IPS DF 6.9 (cell line): ENCODE data around the gene PGAM2.

Experiments
- DNase-seq: peaks from one replicate; pipeline ENCODE4 v3.0.0-alpha.2; 2013; ENCODE audit warnings: low read depth, low spot score
- H3K27ac ChIP-seq: one replicate; pipeline ENCODE4 v1.5.1; 2013; ENCODE audit warnings: low read length, control low read depth
- H3K27me3 ChIP-seq: 2 replicates; pipeline ENCODE4 v1.6.1; 2013; ENCODE audit warnings: mild to moderate bottlenecking, low read length; ENCODE audit not compliant: control insufficient read depth, insufficient read depth
- H3K36me3 ChIP-seq: 2 replicates; pipeline ENCODE4 v1.6.1; 2013; ENCODE audit warnings: low read length; ENCODE audit not compliant: control insufficient read depth, insufficient read depth
- H3K4me1 ChIP-seq: 2 replicates; pipeline ENCODE4 v1.6.1; 2013; ENCODE audit warnings: low read length; ENCODE audit not compliant: control insufficient read depth, insufficient read depth
- H3K4me3 ChIP-seq: 2 replicates; pipeline ENCODE4 v1.5.1; 2013; ENCODE audit warnings: mild to moderate bottlenecking, low read length
- H3K9me3 ChIP-seq: 2 replicates; pipeline ENCODE4 v1.6.1; 2013; ENCODE audit warnings: low read length, inconsistent platforms; ENCODE audit not compliant: control insufficient read depth, insufficient read depth
- WGBS: extraction: QIAGEN DNeasy Blood & Tissue Kit; methylation state at CpG from one replicate; pipeline ENCODE4 v1.1.7; 2013; ENCODE audit warnings: mixed read lengths, missing lambda C conversion rate; ENCODE audit not compliant: insufficient read length, insufficient coverage; 5-methylcytosine and 5-hydroxymethylcytosine counted together

PGAM2 gene

DNA sequence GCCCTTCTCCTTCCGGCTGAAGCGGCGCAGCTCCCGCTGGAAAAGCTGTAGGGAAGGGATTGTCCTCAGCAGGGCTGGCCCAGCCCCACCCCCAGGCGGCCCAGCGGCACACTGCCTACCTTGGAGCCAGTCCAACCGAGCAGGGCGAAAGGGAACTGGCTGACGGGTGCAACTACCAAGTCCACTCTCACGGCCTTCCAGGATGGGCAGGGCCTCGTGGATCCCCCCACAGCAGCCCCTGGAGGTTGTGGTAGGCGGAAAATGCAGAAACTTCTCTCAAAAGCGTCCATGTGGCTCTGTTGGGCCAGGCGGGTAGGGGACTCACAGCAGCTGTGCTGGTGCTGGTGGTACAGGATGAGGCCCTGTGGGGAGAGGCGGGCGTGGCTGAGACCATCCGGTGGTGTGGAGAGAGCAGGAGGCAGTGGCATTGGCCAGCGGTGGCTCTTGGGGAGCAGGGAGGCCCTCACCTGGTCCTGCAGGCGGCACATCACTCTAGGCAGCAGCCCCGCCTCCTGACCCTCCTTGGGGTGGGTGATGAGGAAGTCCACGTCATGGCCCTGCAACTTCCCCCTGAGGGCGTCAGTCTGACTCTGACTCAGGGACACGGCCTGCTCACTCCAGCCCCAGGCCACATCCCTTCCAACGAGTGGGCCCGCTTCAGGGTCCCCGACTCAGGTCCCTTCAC lies 8.4 kb upstream of the PGAM2 start:
- DNase-seq = no peak
- no CpG with 5 or more reads among the region's 26 CpGs for WGBS
- Histone ChIP-seq H3K36me3 (peaks cover 19% of the 10 kb centered on the region), H3K4me1 (no peaks in the 10 kb centered on the region; the same call in 1 of the 2 replicates), H3K4me3 (no peak overlapping the region), H3K27me3 (no peaks in the 10 kb centered on the region), H3K9me3 (no peaks in the 10 kb centered on the region), H3K27ac (no peak overlapping the region)

DNA sequence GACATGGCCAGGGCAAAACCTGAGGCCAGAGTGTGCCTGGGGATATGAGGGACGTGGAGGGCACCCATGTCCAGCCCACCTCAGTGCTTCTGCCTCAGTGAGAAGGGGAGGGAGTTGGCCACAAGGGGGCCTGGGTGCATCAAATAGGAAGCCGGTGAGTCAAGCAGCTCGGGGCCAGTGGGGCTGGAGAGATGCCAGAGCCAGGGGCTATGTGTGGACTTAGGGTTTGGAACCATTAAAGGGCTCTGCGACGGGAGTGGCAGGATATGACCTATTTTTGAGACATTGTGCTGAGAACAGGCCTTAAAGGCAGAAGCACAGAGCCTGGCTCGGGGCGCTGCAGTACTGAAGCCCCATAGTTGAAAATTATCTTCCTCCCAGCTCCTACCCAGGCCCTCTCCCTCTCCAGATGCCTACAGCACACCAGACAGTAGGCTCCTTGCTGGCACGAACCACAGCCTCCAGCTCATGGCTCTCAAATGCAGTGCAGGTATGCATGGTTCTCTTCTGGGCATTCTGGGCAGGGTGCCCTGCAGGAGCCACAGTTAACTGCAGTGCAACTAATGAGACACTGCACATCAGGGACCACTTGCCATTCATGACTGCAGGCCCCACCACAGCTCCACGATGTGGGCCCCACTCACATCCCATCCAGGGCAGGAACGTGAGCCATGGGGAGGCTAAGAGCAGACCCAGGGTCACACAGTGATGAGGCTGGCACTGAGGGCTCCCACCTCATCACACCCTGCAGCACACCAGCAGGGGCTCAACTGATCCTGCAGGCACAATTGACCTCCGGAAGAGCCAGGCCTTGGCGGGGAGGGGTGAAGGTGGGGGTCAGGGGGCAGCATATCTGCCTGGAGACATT lies 7.2 kb upstream of the PGAM2 start:
- DNase-seq = no peak
- H3K27me3 ChIP-seq = no peaks in the 10 kb centered on the region

DNA sequence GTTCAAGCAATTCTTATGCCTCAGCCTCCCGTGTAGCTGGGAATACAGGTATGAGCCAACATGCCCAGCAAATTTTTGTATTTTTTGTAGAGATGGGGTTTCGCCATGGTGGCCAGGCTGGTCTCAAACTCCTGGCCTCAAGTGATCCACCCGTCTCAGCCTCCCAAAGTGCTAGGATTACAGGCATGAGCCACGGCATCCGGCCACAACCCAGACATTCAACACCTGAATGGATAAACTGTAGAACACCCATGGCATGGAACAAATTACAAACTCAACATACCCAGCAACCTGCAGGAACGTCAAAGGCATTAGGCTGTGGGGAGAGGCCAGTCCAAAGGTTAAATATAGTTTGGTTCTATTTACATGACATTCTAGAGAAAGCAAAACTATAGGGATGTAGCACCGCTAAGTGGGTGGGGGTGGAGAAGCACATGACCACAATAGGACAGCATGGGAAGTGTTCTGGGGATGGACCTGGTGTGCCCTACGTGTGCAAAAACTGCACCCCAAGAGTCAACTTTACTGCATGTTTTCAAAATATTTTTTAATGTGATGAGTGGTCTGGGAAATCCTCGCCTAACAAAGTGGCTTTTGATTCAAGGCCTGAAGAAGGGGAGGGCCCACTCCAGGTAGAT lies 6.5 kb upstream of the PGAM2 start:
- no peak for DNase-seq
- no peaks in the 10 kb centered on the region for H3K27me3 ChIP-seq
- no peaks in the 10 kb centered on the region; the same call in 1 of the 2 replicates for H3K4me1 ChIP-seq
- no peak overlapping the region for H3K4me3 ChIP-seq
- no CpG with 5 or more reads among the region's 9 CpGs for WGBS
- no peaks in the 10 kb centered on the region for H3K9me3 ChIP-seq
- no peak overlapping the region for H3K27ac ChIP-seq
- 0 out of 2 replicates have a peak, but pooled peaks cover 6% of the 10 kb centered on the region for H3K36me3 ChIP-seq

More for the DNA sequence above, 7.2 kb upstream of the PGAM2 start:
- H3K4me3 ChIP-seq = no peak overlapping the region
- no peak overlapping the region for H3K27ac ChIP-seq
- no peaks in the 10 kb centered on the region; the same call in 1 of the 2 replicates for H3K4me1 ChIP-seq
- WGBS = no CpG with 5 or more reads among the region's 12 CpGs
- H3K36me3 ChIP-seq = 0 out of 2 replicates have a peak, but pooled peaks cover 8% of the 10 kb centered on the region
- H3K9me3 ChIP-seq = no peaks in the 10 kb centered on the region

DNA sequence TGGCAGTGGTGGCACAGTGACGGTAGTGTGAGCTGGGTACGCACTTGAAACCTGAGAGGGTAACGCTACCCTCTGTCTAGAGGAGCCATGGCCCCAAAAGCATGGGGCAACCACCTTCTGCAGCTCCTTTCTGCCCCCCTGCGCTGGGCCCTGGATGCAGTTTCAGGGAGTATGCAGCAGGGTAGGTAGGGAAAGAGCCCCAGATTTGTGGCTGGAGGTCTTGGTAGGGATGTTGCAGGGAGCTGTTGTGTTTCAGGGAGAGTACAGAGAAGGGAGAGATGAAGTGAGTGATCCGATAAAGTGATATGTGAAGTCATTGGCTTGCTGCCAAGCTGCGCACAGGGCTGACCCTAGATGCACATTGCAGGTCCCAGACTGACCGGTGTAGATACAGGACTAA lies 2.7 kb upstream of the PGAM2 start:
- Histone ChIP-seq H3K36me3 (no peaks in the 10 kb centered on the region), H3K4me3 (no peak overlapping the region), H3K27me3 (no peaks in the 10 kb centered on the region), H3K4me1 (peaks cover 16% of the 10 kb centered on the region), H3K27ac (no peak overlapping the region), H3K9me3 (no peaks in the 10 kb centered on the region)
- DNase-seq = no peak
- WGBS = no CpG with 5 or more reads among the region's 7 CpGs

DNA sequence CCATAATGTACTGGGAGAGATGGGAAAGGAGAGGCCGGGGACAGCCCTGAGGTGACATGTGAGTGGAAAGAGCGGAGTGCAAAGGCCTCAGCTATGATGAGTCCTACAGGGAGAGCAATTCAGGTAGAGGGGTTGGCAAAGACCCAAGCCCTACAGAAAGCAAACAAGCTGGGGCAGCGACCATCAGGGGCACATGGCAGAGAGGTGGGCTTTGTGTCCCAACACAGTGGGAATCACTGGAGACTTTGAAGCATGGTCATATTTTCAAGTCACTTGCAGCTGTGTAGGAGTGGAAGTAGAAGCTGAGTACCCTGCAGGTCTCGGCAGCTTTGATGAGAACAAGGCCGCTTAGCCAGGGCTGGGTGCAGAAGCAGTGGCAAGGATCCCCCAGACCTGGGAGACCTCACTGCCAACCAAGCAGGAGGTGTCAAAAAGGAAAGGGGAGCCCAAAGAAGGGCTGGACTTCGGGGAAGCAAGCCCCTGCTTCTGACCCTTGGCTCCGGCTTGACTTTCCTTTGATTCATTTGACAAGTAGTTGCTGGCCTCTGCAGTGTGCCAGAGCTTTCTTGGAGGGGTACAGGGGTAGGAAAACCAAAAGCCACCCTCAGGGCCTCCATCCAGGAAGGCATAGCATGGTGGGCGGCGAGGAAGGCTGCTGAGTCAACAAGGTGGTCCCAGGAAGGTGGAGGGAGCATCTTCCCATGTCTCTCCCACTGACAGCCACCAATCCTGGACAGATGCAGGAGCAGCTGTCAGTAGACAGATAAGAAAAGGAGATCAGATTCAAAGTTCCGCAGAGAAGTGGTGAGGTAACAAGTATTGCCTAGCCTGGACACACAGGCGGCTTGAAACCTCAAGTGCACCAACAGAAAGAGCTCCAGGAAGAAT lies 1.9 kb upstream of the PGAM2 start:
- Histone ChIP-seq H3K27ac (no peak overlapping the region), H3K9me3 (no peaks in the 10 kb centered on the region), H3K4me3 (no peak overlapping the region), H3K27me3 (no peaks in the 10 kb centered on the region), H3K4me1 (peaks cover 16% of the 10 kb centered on the region), H3K36me3 (no peaks in the 10 kb centered on the region)
- WGBS = no CpG with 5 or more reads among the region's 11 CpGs
- DNase-seq = no peak

DNA sequence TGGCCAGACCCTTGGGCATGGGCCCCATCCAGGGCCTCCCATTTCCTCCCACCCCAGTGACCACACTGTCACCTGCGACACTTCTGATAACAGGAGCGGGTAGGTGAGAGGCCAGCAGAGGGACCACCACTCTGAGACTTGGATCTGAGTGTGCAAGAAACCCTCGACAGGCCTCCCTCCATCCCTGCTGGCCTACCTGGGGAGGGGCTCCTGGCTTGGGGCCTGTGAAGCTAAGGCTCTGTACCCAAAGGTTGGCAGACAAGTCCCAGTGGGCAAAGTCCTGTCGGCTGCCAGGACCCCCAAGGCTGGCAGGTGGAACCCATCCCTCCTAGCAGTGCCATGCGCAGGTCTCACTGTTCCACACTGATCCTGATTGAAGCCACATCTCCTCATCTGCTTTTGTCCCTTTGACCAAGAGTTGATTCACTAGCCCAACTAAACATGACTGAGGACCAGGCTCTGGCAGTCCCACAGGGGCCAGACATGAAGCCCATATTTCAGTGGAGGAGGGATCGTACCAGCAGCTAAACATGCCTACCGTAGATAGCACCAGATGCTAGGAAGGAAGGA lies 1.2 kb upstream of the PGAM2 start:
- Histone ChIP-seq H3K36me3 (0 out of 2 replicates have a peak, but pooled peaks cover 1% of the 10 kb centered on the region), H3K9me3 (no peaks in the 10 kb centered on the region), H3K27ac (no peak overlapping the region), H3K4me3 (no peak overlapping the region), H3K27me3 (no peaks in the 10 kb centered on the region), H3K4me1 (peaks cover 16% of the 10 kb centered on the region)
- no peak for DNase-seq
- no CpG with 5 or more reads among the region's 7 CpGs for WGBS

DNA sequence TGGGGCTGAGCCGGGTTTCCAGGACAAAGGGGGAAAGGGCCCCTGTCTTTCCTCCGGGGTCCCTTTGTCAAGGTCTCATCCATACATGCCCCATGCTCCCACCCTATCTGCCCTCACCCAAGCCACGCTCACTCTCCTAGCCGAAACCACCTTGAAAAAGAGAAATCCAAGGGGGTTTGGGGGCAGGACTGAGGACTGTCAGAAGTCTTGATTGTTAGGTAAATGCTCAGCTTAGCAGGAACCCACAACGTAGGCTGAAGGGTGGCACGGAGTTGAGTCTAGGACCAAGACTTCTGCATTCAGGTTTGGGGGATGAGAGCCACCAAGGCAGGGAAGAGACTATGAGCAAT lies 719 bp upstream of the PGAM2 start:
- no CpG with 5 or more reads among the region's 6 CpGs for WGBS
- H3K4me3 ChIP-seq = no peak overlapping the region
- no peaks in the 10 kb centered on the region for H3K9me3 ChIP-seq
- H3K27ac ChIP-seq = no peak overlapping the region
- H3K36me3 ChIP-seq = 0 out of 2 replicates have a peak, but pooled peaks cover 4% of the 10 kb centered on the region
- H3K27me3 ChIP-seq = no peaks in the 10 kb centered on the region
- H3K4me1 ChIP-seq = peaks cover 16% of the 10 kb centered on the region
- no peak for DNase-seq

DNA sequence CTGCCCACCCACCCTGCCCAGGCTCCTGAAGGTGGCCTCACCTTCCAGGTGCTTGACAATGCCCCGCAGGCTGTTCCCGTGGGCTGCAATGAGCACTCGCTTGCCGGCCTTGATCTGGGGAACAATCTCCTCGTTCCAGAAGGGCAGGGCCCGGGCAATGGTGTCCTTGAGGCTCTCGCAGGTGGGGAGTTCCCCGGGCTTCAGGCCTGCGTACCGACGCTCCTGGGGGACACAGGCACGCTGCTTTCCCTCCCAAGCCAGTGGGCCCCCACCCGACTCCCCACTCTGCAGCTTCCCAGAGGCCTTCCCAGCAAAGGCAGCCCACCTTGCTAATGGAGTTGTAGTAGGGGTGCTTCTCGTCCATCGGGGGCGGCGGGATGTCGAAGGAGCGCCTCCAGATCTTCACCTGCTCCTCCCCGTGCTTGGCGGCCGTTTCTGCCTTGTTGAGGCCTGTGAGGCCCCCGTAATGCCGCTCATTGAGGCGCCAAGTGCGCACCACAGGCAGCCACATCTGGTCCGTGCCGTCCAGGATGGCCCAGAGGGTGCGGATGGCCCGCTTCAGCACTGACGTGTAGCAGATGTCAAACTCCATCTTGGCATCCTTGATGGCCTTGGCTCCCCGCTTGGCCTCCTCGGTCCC lies 456 bp downstream of the PGAM2 start:
- H3K27me3 ChIP-seq = no peaks in the 10 kb centered on the region
- peaks cover 12% of the 10 kb centered on the region for H3K36me3 ChIP-seq
- no peak overlapping the region for H3K27ac ChIP-seq
- no CpG with 5 or more reads among the region's 33 CpGs for WGBS
- H3K4me3 ChIP-seq = no peak overlapping the region
- no peak for DNase-seq
- peaks cover 16% of the 10 kb centered on the region for H3K4me1 ChIP-seq
- no peaks in the 10 kb centered on the region for H3K9me3 ChIP-seq

DNA sequence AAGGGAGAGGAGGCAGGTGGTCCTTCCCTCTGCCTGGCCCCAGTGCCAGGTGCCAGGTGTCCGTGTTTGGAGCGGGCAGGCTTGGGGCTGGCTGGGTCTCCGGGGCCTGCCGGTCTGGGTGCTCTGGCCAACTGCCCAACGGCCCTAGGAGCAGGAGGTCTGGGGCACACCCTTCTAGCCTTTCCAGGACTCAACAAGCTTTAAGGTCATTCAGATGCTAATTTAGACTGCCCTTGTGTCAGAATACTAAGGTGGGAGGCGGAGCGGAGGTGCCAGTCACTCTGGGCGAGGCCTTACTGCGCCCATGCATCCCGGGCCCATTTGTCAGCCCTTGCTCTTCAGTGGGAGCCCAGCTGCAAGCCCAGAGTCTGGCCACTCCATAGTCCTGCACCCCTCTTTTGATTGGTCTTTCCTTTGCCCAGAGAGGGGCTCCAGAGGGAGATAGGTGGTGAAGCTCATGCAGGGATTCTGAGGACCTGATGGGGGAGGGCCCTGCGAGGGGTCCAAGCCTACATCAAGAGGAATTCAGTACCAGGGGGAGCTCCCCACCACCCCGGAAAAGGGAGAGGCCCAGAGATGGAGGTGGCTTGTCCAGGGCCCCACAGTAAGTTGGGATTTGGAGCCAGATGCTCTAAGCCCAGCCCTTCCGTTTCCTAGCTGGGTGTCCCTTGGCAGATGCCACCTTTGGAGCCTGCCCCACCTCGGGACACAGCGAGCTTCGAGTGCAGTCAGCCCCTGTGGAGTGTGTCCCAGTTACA lies 1.3 kb downstream of the PGAM2 start:
- Histone ChIP-seq H3K36me3 (peaks cover 18% of the 10 kb centered on the region), H3K27me3 (no peaks in the 10 kb centered on the region), H3K9me3 (no peaks in the 10 kb centered on the region), H3K27ac (no peak overlapping the region), H3K4me3 (no peak overlapping the region), H3K4me1 (peaks cover 16% of the 10 kb centered on the region)
- WGBS = no CpG with 5 or more reads among the region's 16 CpGs
- no peak for DNase-seq
